Panc1 (cell line): ENCODE data around the gene C17orf78. TPM values are rescaled to one million over a fixed set of nuclear protein-coding genes. Genes with fewer than 3 reads are reported as not detected.
A peak's percentile ranks its signal among the peaks of the same experiment; 100 is the strongest.
"Not testable (repeated sequence)": the region's sequence is repeated elsewhere in the genome, so short reads cannot be mapped to it uniquely, and the experiment has no call there.

ENCODE experiments used
- ATAC-seq: fragments of 200-7000 bp; cut with Tn5 transposase; 2 replicates; pipeline ENCODE4 v1.9.1; 2020; ENCODE audit warnings: mild to moderate bottlenecking, moderate library complexity
- BruUV-seq: library from RNA; stranded (reverse); fragments of 400-500 nt; replicated peaks from 2 replicates; lab custom pipeline; 2021; lab: Mats Ljungman, UMichigan
- CTCF ChIA-PET: fragments of 300-600 bp; sonication (Branson Sonifier 250); formaldehyde crosslinking; loops from one replicate; lab custom pipeline; 2022; ENCODE audit warnings: antibody characterized with exemption; lab: Charles Lee
- POLR2A ChIA-PET: fragments of 300-600 bp; sonication (Branson Sonifier 250); formaldehyde crosslinking; loops from one replicate; lab custom pipeline; 2022; ENCODE audit warnings: antibody characterized with exemption; lab: Charles Lee
- DNase-seq: peaks from one replicate; pipeline ENCODE4 v3.0.0-alpha.2; 2010; ENCODE audit warnings: low read depth, low spot score
- H3K27ac ChIP-seq: 2 replicates; pipeline ENCODE4 v1.5.1; 2011; ENCODE audit warnings: mild to moderate bottlenecking, low read length, inconsistent platforms
- H3K27me3 ChIP-seq: fragments of 200-500 bp; sonication (Bioruptor generic); 2 replicates; pipeline ENCODE4 v1.6.0; 2014; ENCODE audit warnings: low read length, inconsistent platforms; ENCODE audit not compliant: control insufficient read depth, insufficient read depth
- H3K36me3 ChIP-seq: fragments of 200-500 bp; sonication (Bioruptor generic); 2 replicates; pipeline ENCODE4 v1.5.1; 2014; ENCODE audit warnings: inconsistent platforms, mild to moderate bottlenecking, low read length, moderate library complexity; ENCODE audit not compliant: control insufficient read depth, insufficient read depth
- H3K4me1 ChIP-seq: 2 replicates; pipeline ENCODE4 v1.5.1; 2011; ENCODE audit warnings: inconsistent platforms, mild to moderate bottlenecking, low read length, moderate library complexity; ENCODE audit not compliant: control insufficient read depth, insufficient read depth
- H3K4me3 ChIP-seq, 2 experiments: 2 replicates each; pipeline ENCODE4 v1.5.1; 2011 to 2012; ENCODE audit warnings: low read depth in 2 of 2, low read length in 2 of 2, mild to moderate bottlenecking in 2 of 2, inconsistent platforms in 1 of 2, moderate library complexity in 1 of 2
- H3K9me3 ChIP-seq: fragments of 200-500 bp; sonication (Bioruptor generic); 2 replicates; pipeline ENCODE4 v1.5.1; 2014; ENCODE audit warnings: low read depth, mild to moderate bottlenecking, inconsistent platforms, low read length, moderate library complexity; ENCODE audit not compliant: control insufficient read depth, insufficient read depth
- CTCF ChIP-seq: fragments of 450-650 bp; IDR thresholded peaks from 2 replicates; pipeline ENCODE4 v1.5.1; 2017; ENCODE audit warnings: mild to moderate bottlenecking
- POLR2AphosphoS5 ChIP-seq: IDR thresholded peaks from 2 replicates; pipeline ENCODE4 v1.6.1; 2012; ENCODE audit warnings: mild to moderate bottlenecking, low read depth, low read length, moderate library complexity
- REST ChIP-seq, 2 experiments: IDR thresholded peaks; 2 replicates each; pipeline ENCODE4 v1.6.1; 2011 to 2012; ENCODE audit warnings: low read depth in 2 of 2, control low read depth in 1 of 2, low read length in 1 of 2, mild to moderate bottlenecking in 1 of 2, moderate library complexity in 1 of 2; ENCODE audit not compliant: insufficient read depth in 1 of 2
- SIN3A ChIP-seq: IDR thresholded peaks from 2 replicates; pipeline ENCODE4 v1.6.1; 2012; ENCODE audit warnings: low read depth, mild to moderate bottlenecking, low read length, moderate library complexity, borderline replicate concordance; ENCODE audit not compliant: insufficient read depth
- TCF7L2 ChIP-seq: IDR thresholded peaks from 2 replicates; pipeline ENCODE4 v1.6.1; 2011; ENCODE audit warnings: mild to moderate bottlenecking, low read depth, low read length, inconsistent platforms
- in situ Hi-C: cut with HindIII; loops from 2 replicates; pipeline ENCODE4 v1.10.0; 2016; ENCODE audit warnings: low sequenced_read_pairs, low pct_unique_long_range_greater_than_20kb
- intact Hi-C: fragments of 100-400 bp; cut with micrococcal nuclease; formaldehyde crosslinking; loops from one replicate; pipeline ENCODE4 v1.10.0; 2022; ENCODE audit not compliant: unreplicated experiment
- total RNA-seq: library from RNA; stranded (reverse); gene quantifications from one replicate; pipeline ENCODE4 v1.2.1, GENCODE V29; 2021; ENCODE audit not compliant: unreplicated experiment

Gene C17orf78
- total RNA-seq, 1 experiment from 2014 or later = not detected

GRCh38 chr17:37400505-37400904 lies 24.7 kb downstream of the C17orf78 start:
- ChIA-PET CTCF (no interaction called here), POLR2A (interaction anchor here (0.7 kb wide), 1 partner anchor 283 kb away, joined by 5 read pairs; no protein-coding TSS in a partner anchor)
- TF ChIP-seq CTCF (no peak), POLR2AphosphoS5 (no peak), REST (IDR thresholded peaks at IDR 0.05; ENCODE audit: insufficient read depth in 1 of 2, low read depth in 2 of 2, low read length in 1 of 2) (no peak), TCF7L2 (no peak), SIN3A (no peak)
- Histone ChIP-seq H3K4me3 (no peak overlapping the region), H3K27me3 (no peaks in the 10 kb centered on the region), H3K27ac (no peak overlapping the region), H3K9me3 (no peaks in the 10 kb centered on the region), H3K4me1 (no peaks in the 10 kb centered on the region), H3K36me3 (no peaks in the 10 kb centered on the region)
- BruUV-seq = no TSS peak
- no peak for DNase-seq
- intact Hi-C loops = no loop called here
- ATAC-seq = no peak
- in situ Hi-C loops = no loop called here

- H3K4me1 ChIP-seq, ATAC-seq, H3K36me3 ChIP-seq, intact Hi-C loops, CTCF ChIA-PET, in situ Hi-C loops, H3K9me3 ChIP-seq, BruUV-seq, H3K27me3 ChIP-seq, DNase-seq: not testable (repeated sequence)
- Histone ChIP-seq H3K4me3 (peak overlapping the region; percentile 81 to 87), H3K27ac (peak overlapping the region; percentile 91)
- POLR2A ChIA-PET = interaction anchor here (0.5 to 0.7 kb wide), 2 partner anchors 31 to 161 kb away, joined by 7 to 17 read pairs; no protein-coding TSS in a partner anchor
These were observed 29.7 kb downstream of the C17orf78 start for GRCh38 chr17:37405522-37405921.

- BruUV-seq = no TSS peak
- Histone ChIP-seq H3K9me3 (no peaks in the 10 kb centered on the region), H3K27ac (peak overlapping the region; percentile 91), H3K4me1 (no peaks in the 10 kb centered on the region), H3K36me3 (no peaks in the 10 kb centered on the region; the same call in 1 of the 2 replicates), H3K4me3 (peak overlapping the region; percentile 81 to 87), H3K27me3 (no peaks in the 10 kb centered on the region)
- no peak for DNase-seq
- in situ Hi-C loops (no loop called here), intact Hi-C loops (no loop called here)
- ChIA-PET POLR2A (interaction anchor here (0.5 kb wide), 1 partner anchor 162 kb away, joined by 7 read pairs; no protein-coding TSS in a partner anchor), CTCF (no interaction called here)
- peak; percentile 56 for ATAC-seq
- TF ChIP-seq TCF7L2 = no peak
- no peak for TF ChIP-seq POLR2AphosphoS5
- no peak for TF ChIP-seq CTCF
- no peak for TF ChIP-seq REST (IDR thresholded peaks at IDR 0.05; ENCODE audit: insufficient read depth in 1 of 2, low read depth in 2 of 2, low read length in 1 of 2)
- no peak for TF ChIP-seq SIN3A
These were observed 30.3 kb downstream of the C17orf78 start for GRCh38 chr17:37405955-37406634.
